DND-41 (cell line): ENCODE measurements around the gene SUB1.

Source experiments
- ATAC-seq: fragments of 200-7000 bp; cut with Tn5 transposase; 3 replicates; pipeline ENCODE4 v1.9.1; 2021; ENCODE audit warnings: low read depth; ENCODE audit not compliant: insufficient read depth
- DNase-seq: peaks from one replicate; pipeline ENCODE4 v3.0.0-alpha.2; 2020
- H2AFZ ChIP-seq: 2 replicates; pipeline ENCODE4 v1.6.0; 2012; ENCODE audit warnings: low read depth, low read length
- H3K27ac ChIP-seq: 2 replicates; pipeline ENCODE4 v1.5.1; 2012; ENCODE audit warnings: low read length, inconsistent platforms
- H3K27me3 ChIP-seq: fragments of 200-600 bp; sonication (generic); 2 replicates; pipeline ENCODE4 v1.6.0; 2012; ENCODE audit warnings: low read length, mild to moderate bottlenecking, inconsistent platforms; ENCODE audit not compliant: insufficient read depth, poor library complexity
- H3K36me3 ChIP-seq: 2 replicates; pipeline ENCODE4 v1.5.1; 2012; ENCODE audit warnings: low read length, inconsistent platforms; ENCODE audit not compliant: insufficient read depth
- H3K4me1 ChIP-seq: 2 replicates; pipeline ENCODE4 v1.5.1; 2012; ENCODE audit warnings: mild to moderate bottlenecking, low read length; ENCODE audit not compliant: insufficient read depth
- H3K4me2 ChIP-seq: 2 replicates; pipeline ENCODE4 v1.6.0; 2012; ENCODE audit warnings: mild to moderate bottlenecking, moderate library complexity, low read length, inconsistent platforms; ENCODE audit not compliant: insufficient read depth
- H3K4me3 ChIP-seq, 2 experiments: fragments of 200-600 bp in 1 of 2; shearing (Covaris generic) in 1 of 2; 2 replicates each; pipeline ENCODE4 v1.5.1; 2012 to 2016; ENCODE audit warnings: inconsistent platforms in 2 of 2, low read length in 2 of 2, mild to moderate bottlenecking in 2 of 2, low read depth in 1 of 2, moderate library complexity in 1 of 2
- H3K79me2 ChIP-seq: 2 replicates; pipeline ENCODE4 v1.6.0; 2012; ENCODE audit warnings: low read length, inconsistent platforms; ENCODE audit not compliant: insufficient read depth
- H3K9ac ChIP-seq: 2 replicates; pipeline ENCODE4 v1.6.0; 2012; ENCODE audit warnings: low read depth, mild to moderate bottlenecking, inconsistent platforms, low read length, moderate library complexity
- H3K9me3 ChIP-seq: 2 replicates; pipeline ENCODE4 v1.5.1; 2012; ENCODE audit warnings: low read length, moderate library complexity, mild to moderate bottlenecking, inconsistent platforms; ENCODE audit not compliant: insufficient read depth, severe bottlenecking
- H4K20me1 ChIP-seq: 2 replicates; pipeline ENCODE4 v1.6.0; 2012; ENCODE audit warnings: low read length; ENCODE audit not compliant: insufficient read depth
- EZH2 ChIP-seq: IDR thresholded peaks from 3 replicates; pipeline ENCODE4 v1.6.1; 2012; ENCODE audit warnings: borderline replicate concordance, low read depth, mild to moderate bottlenecking, moderate library complexity, low read length, inconsistent platforms; ENCODE audit not compliant: severe bottlenecking
- TF ChIP-seq, protein P1 (sequence below): IDR thresholded peaks from 2 replicates; pipeline ENCODE4 v1.5.1; 2012; ENCODE audit warnings: borderline replicate concordance, low read length, moderate library complexity, mild to moderate bottlenecking; ENCODE audit not compliant: poor library complexity, severe bottlenecking; ENCODE audit errors: extremely low read depth

Gene SUB1

GRCh38 chr5:32539981-32540845 is 45.1 kb upstream of the SUB1 start:
- TF ChIP-seq EZH2 = no peak
- TF ChIP-seq, protein P1, sequence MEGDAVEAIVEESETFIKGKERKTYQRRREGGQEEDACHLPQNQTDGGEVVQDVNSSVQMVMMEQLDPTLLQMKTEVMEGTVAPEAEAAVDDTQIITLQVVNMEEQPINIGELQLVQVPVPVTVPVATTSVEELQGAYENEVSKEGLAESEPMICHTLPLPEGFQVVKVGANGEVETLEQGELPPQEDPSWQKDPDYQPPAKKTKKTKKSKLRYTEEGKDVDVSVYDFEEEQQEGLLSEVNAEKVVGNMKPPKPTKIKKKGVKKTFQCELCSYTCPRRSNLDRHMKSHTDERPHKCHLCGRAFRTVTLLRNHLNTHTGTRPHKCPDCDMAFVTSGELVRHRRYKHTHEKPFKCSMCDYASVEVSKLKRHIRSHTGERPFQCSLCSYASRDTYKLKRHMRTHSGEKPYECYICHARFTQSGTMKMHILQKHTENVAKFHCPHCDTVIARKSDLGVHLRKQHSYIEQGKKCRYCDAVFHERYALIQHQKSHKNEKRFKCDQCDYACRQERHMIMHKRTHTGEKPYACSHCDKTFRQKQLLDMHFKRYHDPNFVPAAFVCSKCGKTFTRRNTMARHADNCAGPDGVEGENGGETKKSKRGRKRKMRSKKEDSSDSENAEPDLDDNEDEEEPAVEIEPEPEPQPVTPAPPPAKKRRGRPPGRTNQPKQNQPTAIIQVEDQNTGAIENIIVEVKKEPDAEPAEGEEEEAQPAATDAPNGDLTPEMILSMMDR = no peak
- Histone ChIP-seq H3K79me2 (no peaks in the 10 kb centered on the region), H3K4me1 (no peaks in the 10 kb centered on the region), H3K4me2 (no peak overlapping the region), H3K9ac (no peak overlapping the region), H3K27me3 (no peaks in the 10 kb centered on the region), H3K4me3 (no peak overlapping the region), H3K9me3 (no peaks in the 10 kb centered on the region), H3K27ac (no peak overlapping the region), H4K20me1 (no peaks in the 10 kb centered on the region), H3K36me3 (no peaks in the 10 kb centered on the region), H2AFZ (no peak overlapping the region)
- ATAC-seq (no peak), DNase-seq (no peak)

GRCh38 chr5:32541241-32541640 is 44.1 kb upstream of the SUB1 start:
- DNase-seq = no peak
- no peak overlapping the region for H3K4me2 ChIP-seq

GRCh38 chr5:32542216-32543059 is 42.9 kb upstream of the SUB1 start:
- H3K36me3 ChIP-seq = no peaks in the 10 kb centered on the region
- no peaks in the 10 kb centered on the region for H3K9me3 ChIP-seq
- H3K9ac ChIP-seq = no peak overlapping the region
- no peak overlapping the region for H2AFZ ChIP-seq
- ATAC-seq = no peak
- DNase-seq = no peak
- no peak overlapping the region for H3K27ac ChIP-seq
- TF ChIP-seq, protein P1 = no peak
- TF ChIP-seq EZH2 = no peak
- H3K4me3 ChIP-seq = no peak overlapping the region
- no peaks in the 10 kb centered on the region for H3K4me1 ChIP-seq
- no peaks in the 10 kb centered on the region for H3K27me3 ChIP-seq
- no peak overlapping the region for H3K4me2 ChIP-seq
- H4K20me1 ChIP-seq = no peaks in the 10 kb centered on the region
- H3K79me2 ChIP-seq = no peaks in the 10 kb centered on the region

More at GRCh38 chr5:32541241-32541640, 44.1 kb upstream of the SUB1 start:
- no peak overlapping the region for H3K9ac ChIP-seq
- no peaks in the 10 kb centered on the region for H3K9me3 ChIP-seq
- H3K4me3 ChIP-seq = no peak overlapping the region
- TF ChIP-seq, protein P1 = no peak
- no peaks in the 10 kb centered on the region for H3K4me1 ChIP-seq
- no peaks in the 10 kb centered on the region for H4K20me1 ChIP-seq
- no peaks in the 10 kb centered on the region for H3K36me3 ChIP-seq
- ATAC-seq = no peak
- no peaks in the 10 kb centered on the region for H3K79me2 ChIP-seq
- no peaks in the 10 kb centered on the region for H3K27me3 ChIP-seq
- H2AFZ ChIP-seq = no peak overlapping the region
- H3K27ac ChIP-seq = no peak overlapping the region
